ENCODE measurements around the gene CHERP. TPM values are rescaled to one million over a fixed set of nuclear protein-coding genes. Genes with fewer than 3 reads are reported as not detected.
A peak's percentile ranks its signal among the peaks of the same experiment; 100 is the strongest.
"Not testable (repeated sequence)": the region's sequence is repeated elsewhere in the genome, so short reads cannot be mapped to it uniquely, and the experiment has no call there.

CHERP gene
- total and polyA plus RNA-seq, 2 donors (not counting 1 experiment from before 2014, with no cell fraction given): 2.4 to 6.1 TPM

GRCh38 chr19:16509141-16510061, 32.8 kb downstream of the CHERP start:
- no peak overlapping the region for H2AFZ ChIP-seq (ENCODE audit: low read length)
- H3K4me3 ChIP-seq (replicated peaks in 1 of 4; ENCODE audit: control extremely low read depth in 1 of 4, insufficient read depth in 1 of 4, low read depth in 3 of 4, low read length in 4 of 4): no peak overlapping the region
- H3K27me3 ChIP-seq (ENCODE audit: control insufficient read depth, insufficient read depth, low read length): no peaks in the 10 kb centered on the region
- H3K36me3 ChIP-seq (ENCODE audit: control insufficient read depth, insufficient read depth, low read length): peaks cover 6% of the 10 kb centered on the region
- no peak overlapping the region for H3K27ac ChIP-seq (ENCODE audit: insufficient read depth, low read length)
- H3K9ac ChIP-seq (ENCODE audit: insufficient read depth, low read length): no peak overlapping the region
- H3K4me2 ChIP-seq (ENCODE audit: extremely low read depth, insufficient read depth, low read length): peak overlapping the region; percentile 68
- peak; percentile 60 to 75 for DNase-seq (ENCODE audit: low read depth in 2 of 2)
- no peaks in the 10 kb centered on the region for H4K20me1 ChIP-seq (ENCODE audit: control insufficient read depth, extremely low read depth, insufficient read depth, low read length)
- peaks cover 3% of the 10 kb centered on the region for H3K4me1 ChIP-seq (ENCODE audit: control insufficient read depth, extremely low read depth, insufficient read depth, low read length)
- no peaks in the 10 kb centered on the region for H3K79me2 ChIP-seq (ENCODE audit: control insufficient read depth, insufficient read depth, low read length)
- no peaks in the 10 kb centered on the region for H3K9me3 ChIP-seq (ENCODE audit: control insufficient read depth, insufficient read depth, low read depth, low read length)
- no peak for TF ChIP-seq EZH2 (IDR thresholded peaks at IDR 0.05; ENCODE audit: low read length, missing control alignments)
- TF ChIP-seq, protein P1, sequence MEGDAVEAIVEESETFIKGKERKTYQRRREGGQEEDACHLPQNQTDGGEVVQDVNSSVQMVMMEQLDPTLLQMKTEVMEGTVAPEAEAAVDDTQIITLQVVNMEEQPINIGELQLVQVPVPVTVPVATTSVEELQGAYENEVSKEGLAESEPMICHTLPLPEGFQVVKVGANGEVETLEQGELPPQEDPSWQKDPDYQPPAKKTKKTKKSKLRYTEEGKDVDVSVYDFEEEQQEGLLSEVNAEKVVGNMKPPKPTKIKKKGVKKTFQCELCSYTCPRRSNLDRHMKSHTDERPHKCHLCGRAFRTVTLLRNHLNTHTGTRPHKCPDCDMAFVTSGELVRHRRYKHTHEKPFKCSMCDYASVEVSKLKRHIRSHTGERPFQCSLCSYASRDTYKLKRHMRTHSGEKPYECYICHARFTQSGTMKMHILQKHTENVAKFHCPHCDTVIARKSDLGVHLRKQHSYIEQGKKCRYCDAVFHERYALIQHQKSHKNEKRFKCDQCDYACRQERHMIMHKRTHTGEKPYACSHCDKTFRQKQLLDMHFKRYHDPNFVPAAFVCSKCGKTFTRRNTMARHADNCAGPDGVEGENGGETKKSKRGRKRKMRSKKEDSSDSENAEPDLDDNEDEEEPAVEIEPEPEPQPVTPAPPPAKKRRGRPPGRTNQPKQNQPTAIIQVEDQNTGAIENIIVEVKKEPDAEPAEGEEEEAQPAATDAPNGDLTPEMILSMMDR (conservative IDR thresholded peaks at IDR 0.05 in 1 of 2, IDR thresholded peaks at IDR 0.05 in 1 of 2; ENCODE audit: low read depth in 1 of 2, low read length in 2 of 2): no peak

- H3K4me2 ChIP-seq (ENCODE audit: extremely low read depth, insufficient read depth, low read length): no peak overlapping the region
- no peak for DNase-seq (ENCODE audit: low read depth in 2 of 2)
- H3K4me1 ChIP-seq (ENCODE audit: control insufficient read depth, extremely low read depth, insufficient read depth, low read length): peaks cover 3% of the 10 kb centered on the region
- H4K20me1 ChIP-seq (ENCODE audit: control insufficient read depth, extremely low read depth, insufficient read depth, low read length): no peaks in the 10 kb centered on the region
- H3K9ac ChIP-seq (ENCODE audit: insufficient read depth, low read length): no peak overlapping the region
- no peak overlapping the region for H3K27ac ChIP-seq (ENCODE audit: insufficient read depth, low read length)
- peaks cover 4% of the 10 kb centered on the region for H3K36me3 ChIP-seq (ENCODE audit: control insufficient read depth, insufficient read depth, low read length)
- H3K27me3 ChIP-seq (ENCODE audit: control insufficient read depth, insufficient read depth, low read length): no peaks in the 10 kb centered on the region
- H3K4me3 ChIP-seq (replicated peaks in 1 of 4; ENCODE audit: control extremely low read depth in 1 of 4, insufficient read depth in 1 of 4, low read depth in 3 of 4, low read length in 4 of 4): no peak overlapping the region
- H3K79me2 ChIP-seq (ENCODE audit: control insufficient read depth, insufficient read depth, low read length): no peaks in the 10 kb centered on the region
- H2AFZ ChIP-seq (ENCODE audit: low read length): no peak overlapping the region
- no peaks in the 10 kb centered on the region for H3K9me3 ChIP-seq (ENCODE audit: control insufficient read depth, insufficient read depth, low read depth, low read length)
- TF ChIP-seq, protein P1 (conservative IDR thresholded peaks at IDR 0.05 in 1 of 2, IDR thresholded peaks at IDR 0.05 in 1 of 2; ENCODE audit: low read depth in 1 of 2, low read length in 2 of 2): no peak
- no peak for TF ChIP-seq EZH2 (IDR thresholded peaks at IDR 0.05; ENCODE audit: low read length, missing control alignments)
These were observed 33.7 kb downstream of the CHERP start for GRCh38 chr19:16508546-16508945.

- H3K4me3 ChIP-seq (replicated peaks in 1 of 4; ENCODE audit: control extremely low read depth in 1 of 4, insufficient read depth in 1 of 4, low read depth in 3 of 4, low read length in 4 of 4): no peak overlapping the region
- peaks cover 6% of the 10 kb centered on the region for H3K36me3 ChIP-seq (ENCODE audit: control insufficient read depth, insufficient read depth, low read length)
- H3K9ac ChIP-seq (ENCODE audit: insufficient read depth, low read length): no peak overlapping the region
- H2AFZ ChIP-seq (ENCODE audit: low read length): no peak overlapping the region
- no peaks in the 10 kb centered on the region for H3K9me3 ChIP-seq (ENCODE audit: control insufficient read depth, insufficient read depth, low read depth, low read length)
- TF ChIP-seq, protein P1 (conservative IDR thresholded peaks at IDR 0.05 in 1 of 2, IDR thresholded peaks at IDR 0.05 in 1 of 2; ENCODE audit: low read depth in 1 of 2, low read length in 2 of 2): no peak
- TF ChIP-seq EZH2 (IDR thresholded peaks at IDR 0.05; ENCODE audit: low read length, missing control alignments): no peak
- H3K4me1 ChIP-seq (ENCODE audit: control insufficient read depth, extremely low read depth, insufficient read depth, low read length): peaks cover 3% of the 10 kb centered on the region
- H3K27ac ChIP-seq (ENCODE audit: insufficient read depth, low read length): no peak overlapping the region
- DNase-seq (ENCODE audit: low read depth in 2 of 2): no peak
- H4K20me1 ChIP-seq (ENCODE audit: control insufficient read depth, extremely low read depth, insufficient read depth, low read length): no peaks in the 10 kb centered on the region
- no peaks in the 10 kb centered on the region for H3K79me2 ChIP-seq (ENCODE audit: control insufficient read depth, insufficient read depth, low read length)
- H3K27me3 ChIP-seq (ENCODE audit: control insufficient read depth, insufficient read depth, low read length): no peaks in the 10 kb centered on the region
- H3K4me2 ChIP-seq (ENCODE audit: extremely low read depth, insufficient read depth, low read length): no peak overlapping the region
These were observed 35.3 kb downstream of the CHERP start for GRCh38 chr19:16506961-16507360.

GRCh38 chr19:16506161-16506560, 36.1 kb downstream of the CHERP start:
- not testable (repeated sequence) for DNase-seq (ENCODE audit: low read depth in 2 of 2); H3K36me3 ChIP-seq (ENCODE audit: control insufficient read depth, insufficient read depth, low read length); H3K4me3 ChIP-seq (replicated peaks in 1 of 4; ENCODE audit: control extremely low read depth in 1 of 4, insufficient read depth in 1 of 4, low read depth in 3 of 4, low read length in 4 of 4); H3K79me2 ChIP-seq (ENCODE audit: control insufficient read depth, insufficient read depth, low read length); H3K9me3 ChIP-seq (ENCODE audit: control insufficient read depth, insufficient read depth, low read depth, low read length); H3K27ac ChIP-seq (ENCODE audit: insufficient read depth, low read length); H3K9ac ChIP-seq (ENCODE audit: insufficient read depth, low read length); H3K4me2 ChIP-seq (ENCODE audit: extremely low read depth, insufficient read depth, low read length); H3K4me1 ChIP-seq (ENCODE audit: control insufficient read depth, extremely low read depth, insufficient read depth, low read length); H3K27me3 ChIP-seq (ENCODE audit: control insufficient read depth, insufficient read depth, low read length); H4K20me1 ChIP-seq (ENCODE audit: control insufficient read depth, extremely low read depth, insufficient read depth, low read length); H2AFZ ChIP-seq (ENCODE audit: low read length)
